Measurements from ENCODE around the gene KLHDC10.

DNA sequence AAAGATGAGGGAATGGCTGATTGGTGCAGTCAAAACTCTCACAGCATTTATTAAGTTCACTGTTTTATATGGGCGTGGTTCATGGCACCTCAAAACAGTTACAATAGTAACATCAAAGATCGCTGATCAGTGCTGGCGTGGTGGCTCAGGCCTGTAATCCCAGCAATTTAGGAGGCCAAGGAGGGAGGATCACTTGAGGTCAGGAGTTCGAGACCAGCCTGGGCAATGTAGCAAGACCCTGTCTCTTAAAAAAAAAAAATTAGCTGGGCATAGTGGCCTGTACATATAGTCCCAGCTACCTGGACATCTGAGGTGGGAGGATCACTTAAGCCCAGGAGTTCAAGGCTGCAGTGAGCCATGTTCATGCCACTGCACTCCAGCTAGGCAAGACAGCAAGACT lies 48.5 kb downstream of the KLHDC10 start:
- no peak for TF ChIP-seq CTCF (IDR thresholded peaks at IDR 0.05)
- no peak for TF ChIP-seq EZH2 (IDR thresholded peaks at IDR 0.05)
- TF ChIP-seq EZH2phosphoT487 (IDR thresholded peaks at IDR 0.05), result no peak
